HepG2 (cell line): ENCODE data around the gene TTC32. TPM values are rescaled to one million over a fixed set of nuclear protein-coding genes. Genes with fewer than 3 reads are reported as not detected.

Experiments used
- ELF1 ChIP-seq: sonication (generic); formaldehyde crosslinking; IDR thresholded peaks from 2 replicates; pipeline ENCODE4 v1.4.0; 2020; ENCODE audit warnings: missing genetic modification reagents
- FOXA1 ChIP-seq, 2 experiments: fragments of 450-650 bp in 1 of 2; sonication (generic) in 1 of 2; formaldehyde crosslinking in 1 of 2; IDR thresholded peaks; 2 replicates each; pipeline versions ENCODE4 v1.4.0 to v1.6.1; 2016 to 2020; ENCODE audit warnings: missing genetic modification reagents in 1 of 2
- GTF3A ChIP-seq: sonication (generic); formaldehyde crosslinking; conservative IDR thresholded peaks from 2 replicates; pipeline ENCODE4 v1.4.0; 2020; ENCODE audit warnings: mild to moderate bottlenecking, missing genetic modification reagents
- HDAC2 ChIP-seq: sonication (generic); formaldehyde crosslinking; IDR thresholded peaks from 2 replicates; pipeline ENCODE4 v1.4.0; 2020; ENCODE audit warnings: missing genetic modification reagents
- MED13 ChIP-seq: sonication (generic); formaldehyde crosslinking; IDR thresholded peaks from 2 replicates; pipeline ENCODE4 v1.5.0; 2020; ENCODE audit warnings: missing genetic modification reagents
- MEF2D ChIP-seq: sonication (generic); formaldehyde crosslinking; IDR thresholded peaks from 2 replicates; pipeline ENCODE4 v1.5.1; 2020; ENCODE audit warnings: mild to moderate bottlenecking, missing genetic modification reagents
- PATZ1 ChIP-seq: sonication (generic); formaldehyde crosslinking; IDR thresholded peaks from 2 replicates; pipeline ENCODE4 v1.4.0; 2020; ENCODE audit warnings: missing genetic modification reagents
- PPARG ChIP-seq: conservative IDR thresholded peaks from 2 replicates; pipeline ENCODE4 v1.6.1; 2016; ENCODE audit warnings: missing biosample characterization, missing genetic modification reagents
- REL ChIP-seq: sonication (generic); formaldehyde crosslinking; conservative IDR thresholded peaks from 2 replicates; pipeline ENCODE4 v1.8.0; 2022; ENCODE audit warnings: mild to moderate bottlenecking, missing genetic modification reagents, moderate library complexity
- SALL1 ChIP-seq: sonication (generic); formaldehyde crosslinking; IDR thresholded peaks from 2 replicates; pipeline ENCODE4 v1.8.0; 2022; ENCODE audit warnings: mild to moderate bottlenecking, missing genetic modification reagents
- THAP11 ChIP-seq: IDR thresholded peaks from 2 replicates; pipeline ENCODE4 v1.6.1; 2016; ENCODE audit warnings: missing biosample characterization, missing genetic modification reagents
- TMF1 ChIP-seq: sonication (generic); formaldehyde crosslinking; IDR thresholded peaks from 2 replicates; pipeline ENCODE4 v1.8.1; 2022; ENCODE audit warnings: low read depth, missing genetic modification reagents
- TOPORS ChIP-seq: sonication (generic); formaldehyde crosslinking; IDR thresholded peaks from 2 replicates; pipeline ENCODE4 v1.8.0; 2023; ENCODE audit warnings: mild to moderate bottlenecking, missing genetic modification reagents
- ZNF329 ChIP-seq: sonication (generic); formaldehyde crosslinking; IDR thresholded peaks from 2 replicates; pipeline ENCODE4 v1.9.0; 2021; ENCODE audit warnings: low read depth, mild to moderate bottlenecking, missing genetic modification reagents
- ZNF609 ChIP-seq: sonication (generic); formaldehyde crosslinking; IDR thresholded peaks from 2 replicates; pipeline ENCODE4 v1.4.0; 2020; ENCODE audit warnings: mild to moderate bottlenecking, missing genetic modification reagents, borderline replicate concordance
- ZNF841 ChIP-seq: sonication (generic); formaldehyde crosslinking; IDR thresholded peaks from 2 replicates; pipeline ENCODE4 v1.8.1; 2023; ENCODE audit warnings: missing genetic modification reagents, borderline replicate concordance
- polyA plus RNA-seq, 8 experiments: library from polyadenylated mRNA; depleted of rRNA in 3 of 8; stranded (reverse) in 7 of 8; unstranded in 1 of 8; fragments of >200 nt; fragmentation: Illumina TruSeq in 4 of 8; extraction: Trizol in 4 of 8; gene quantifications; 2 replicates each; pipeline versions ENCODE4 v1.2.1 to v1.2.3, GENCODE V29; 2011 to 2016; ENCODE audit warnings: low read depth in 4 of 8, missing spikeins in 1 of 8, mixed read lengths in 1 of 8; ENCODE audit not compliant: insufficient read depth in 1 of 8
- total RNA-seq, 5 experiments: library from RNA; depleted of rRNA; stranded (reverse); fragments of >200 nt; fragmentation: Illumina TruSeq; extraction: Trizol; gene quantifications; 2 replicates each; pipeline ENCODE4 v1.2.3, GENCODE V29; 2016; ENCODE audit warnings: low read depth in 1 of 5
- TF ChIP-seq, protein P1 (sequence below): sonication (generic); formaldehyde crosslinking; IDR thresholded peaks from 2 replicates; pipeline ENCODE4 v1.5.1; 2020; ENCODE audit warnings: missing genetic modification reagents, mild to moderate bottlenecking, borderline replicate concordance
- TF ChIP-seq, protein P2 (sequence below), 2 experiments: fragments of 450-650 bp in 1 of 2; sonication (generic) in 1 of 2; formaldehyde crosslinking; IDR thresholded peaks; 2 replicates each; pipeline versions ENCODE4 v1.5.0 to v1.8.0; 2020 to 2022; ENCODE audit warnings: mild to moderate bottlenecking in 1 of 2, missing genetic modification reagents in 1 of 2

TTC32 gene
- total and polyA plus RNA-seq, 2 of the 13 experiments (the other 11 are each of a cell fraction or from before 2014, with no cell fraction given) = 21.6 to 38.3 TPM

GRCh38 chr2:19901442-19902215 lies at the start of gene TTC32 (continued):
- TF ChIP-seq ZNF609 (CRISPR knock-in tag) = no peak; the same call in 1 of the 2 replicates
- TF ChIP-seq SALL1 (CRISPR knock-in tag) = peak; percentile 94
- peak; percentile 49; the same call in 1 of the 2 replicates for TF ChIP-seq MED13 (CRISPR knock-in tag)
- peak; percentile 96 for TF ChIP-seq THAP11 (CRISPR knock-in tag)
- TF ChIP-seq GTF3A (CRISPR knock-in tag) = peak; percentile 85; the same call in 1 of the 2 replicates
- peak; percentile 79; the same call in 1 of the 2 replicates for TF ChIP-seq HDAC2
- TF ChIP-seq, protein P1, sequence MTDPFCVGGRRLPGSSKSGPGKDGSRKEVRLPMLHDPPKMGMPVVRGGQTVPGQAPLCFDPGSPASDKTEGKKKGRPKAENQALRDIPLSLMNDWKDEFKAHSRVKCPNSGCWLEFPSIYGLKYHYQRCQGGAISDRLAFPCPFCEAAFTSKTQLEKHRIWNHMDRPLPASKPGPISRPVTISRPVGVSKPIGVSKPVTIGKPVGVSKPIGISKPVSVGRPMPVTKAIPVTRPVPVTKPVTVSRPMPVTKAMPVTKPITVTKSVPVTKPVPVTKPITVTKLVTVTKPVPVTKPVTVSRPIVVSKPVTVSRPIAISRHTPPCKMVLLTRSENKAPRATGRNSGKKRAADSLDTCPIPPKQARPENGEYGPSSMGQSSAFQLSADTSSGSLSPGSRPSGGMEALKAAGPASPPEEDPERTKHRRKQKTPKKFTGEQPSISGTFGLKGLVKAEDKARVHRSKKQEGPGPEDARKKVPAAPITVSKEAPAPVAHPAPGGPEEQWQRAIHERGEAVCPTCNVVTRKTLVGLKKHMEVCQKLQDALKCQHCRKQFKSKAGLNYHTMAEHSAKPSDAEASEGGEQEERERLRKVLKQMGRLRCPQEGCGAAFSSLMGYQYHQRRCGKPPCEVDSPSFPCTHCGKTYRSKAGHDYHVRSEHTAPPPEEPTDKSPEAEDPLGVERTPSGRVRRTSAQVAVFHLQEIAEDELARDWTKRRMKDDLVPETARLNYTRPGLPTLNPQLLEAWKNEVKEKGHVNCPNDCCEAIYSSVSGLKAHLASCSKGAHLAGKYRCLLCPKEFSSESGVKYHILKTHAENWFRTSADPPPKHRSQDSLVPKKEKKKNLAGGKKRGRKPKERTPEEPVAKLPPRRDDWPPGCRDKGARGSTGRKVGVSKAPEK (CRISPR knock-in tag) = peak; percentile 93; the same call in 1 of the 2 replicates
- TF ChIP-seq ELF1 (CRISPR knock-in tag) = peak; percentile 84
- peak; percentile 64 for TF ChIP-seq ZNF329
- TF ChIP-seq PPARG (CRISPR knock-in tag) = 0 out of 2 replicates have a peak, but pooled peaks have one; percentile 38
- no peak; the same call in 1 of the 2 replicates for TF ChIP-seq TMF1 (CRISPR knock-in tag)
- TF ChIP-seq FOXA1 (IDR thresholded peaks at IDR 0.05) = no peak
- no peak; the same call in none of the 2 replicates for TF ChIP-seq FOXA1 (CRISPR knock-in tag; IDR thresholded peaks at IDR 0.05)
- TF ChIP-seq TOPORS (CRISPR knock-in tag) = no peak; the same call in 1 of the 2 replicates
- TF ChIP-seq ZNF841 (CRISPR knock-in tag) = no peak
- TF ChIP-seq REL (CRISPR knock-in tag) = peak; percentile 93; the same call in 1 of the 2 replicates
- TF ChIP-seq, protein P2, sequence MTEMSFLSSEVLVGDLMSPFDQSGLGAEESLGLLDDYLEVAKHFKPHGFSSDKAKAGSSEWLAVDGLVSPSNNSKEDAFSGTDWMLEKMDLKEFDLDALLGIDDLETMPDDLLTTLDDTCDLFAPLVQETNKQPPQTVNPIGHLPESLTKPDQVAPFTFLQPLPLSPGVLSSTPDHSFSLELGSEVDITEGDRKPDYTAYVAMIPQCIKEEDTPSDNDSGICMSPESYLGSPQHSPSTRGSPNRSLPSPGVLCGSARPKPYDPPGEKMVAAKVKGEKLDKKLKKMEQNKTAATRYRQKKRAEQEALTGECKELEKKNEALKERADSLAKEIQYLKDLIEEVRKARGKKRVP (CRISPR knock-in tag; IDR thresholded peaks at IDR 0.05) = no peak
- peak; percentile 55 for TF ChIP-seq PATZ1 (CRISPR knock-in tag)
- TF ChIP-seq MEF2D (CRISPR knock-in tag) = peak; percentile 92
